ENCODE data around the gene CCDC148.

Gene CCDC148

GRCh38 chr2:158456309-158457066 lies at the start of gene CCDC148, which contains the start of gene PKP4:
CCDC148 (minus strand) TSS chr2:158456753; CDS start chr2:158456439, 314 bp downstream.
PKP4 (plus strand) TSS chr2:158456952; CDS start chr2:158533185, 76,233 bp downstream.
- DNase-seq (ENCODE audit: low spot score): peak; percentile 98

GRCh38 chr2:158505448-158505934 lies 48.9 kb upstream of the CCDC148 start:
- no peak for DNase-seq (ENCODE audit: low spot score)

GRCh38 chr2:158504088-158504487 lies 47.5 kb upstream of the CCDC148 start:
- no peak for DNase-seq (ENCODE audit: low spot score)

- peak; percentile 79 for DNase-seq (ENCODE audit: low spot score)
Measured at GRCh38 chr2:158502974-158503373, 46.4 kb upstream of the CCDC148 start.

- DNase-seq (ENCODE audit: low spot score): no peak
Measured at GRCh38 chr2:158501301-158501700, 44.7 kb upstream of the CCDC148 start.

GRCh38 chr2:158500333-158500732 lies 43.8 kb upstream of the CCDC148 start:
- DNase-seq (ENCODE audit: low spot score): no peak

GRCh38 chr2:158499383-158499782 lies 42.8 kb upstream of the CCDC148 start:
- DNase-seq (ENCODE audit: low spot score): no peak

- DNase-seq (ENCODE audit: low spot score): no peak
Measured at GRCh38 chr2:158498749-158499136, 42.2 kb upstream of the CCDC148 start.

GRCh38 chr2:158498043-158498748 lies 41.6 kb upstream of the CCDC148 start:
- DNase-seq (ENCODE audit: low spot score): no peak

- DNase-seq (ENCODE audit: low spot score): no peak
Measured at GRCh38 chr2:158497486-158497885, 40.9 kb upstream of the CCDC148 start.

GRCh38 chr2:158496986-158497385 lies 40.4 kb upstream of the CCDC148 start:
- DNase-seq (ENCODE audit: low spot score): no peak

GRCh38 chr2:158495175-158495574 lies 38.6 kb upstream of the CCDC148 start:
- DNase-seq (ENCODE audit: low spot score): peak; percentile 60

- no peak for DNase-seq (ENCODE audit: low spot score)
Measured at GRCh38 chr2:158493458-158493857, 36.9 kb upstream of the CCDC148 start.

GRCh38 chr2:158491072-158491471 lies 34.5 kb upstream of the CCDC148 start:
- no peak for DNase-seq (ENCODE audit: low spot score)

GRCh38 chr2:158489366-158490112 lies 33.0 kb upstream of the CCDC148 start:
- no peak for DNase-seq (ENCODE audit: low spot score)

- DNase-seq (ENCODE audit: low spot score): no peak
Measured at GRCh38 chr2:158488442-158489216, 32.1 kb upstream of the CCDC148 start.

GRCh38 chr2:158487419-158487818 lies 30.9 kb upstream of the CCDC148 start:
- DNase-seq (ENCODE audit: low spot score): peak; percentile 22

GRCh38 chr2:158486970-158487325 lies 30.4 kb upstream of the CCDC148 start:
- no peak for DNase-seq (ENCODE audit: low spot score)

- DNase-seq (ENCODE audit: low spot score): no peak
Measured at GRCh38 chr2:158486150-158486969, 29.8 kb upstream of the CCDC148 start.

- no peak for DNase-seq (ENCODE audit: low spot score)
Measured at GRCh38 chr2:158484892-158485556, 28.5 kb upstream of the CCDC148 start.
